Activated CD4-positive, alpha-beta T cell treated with anti-CD3 and anti-CD28 coated beads, Interleukin-10, Interleukin-2, amounts not matched to agents 100 ng/mL and 50 ng/mL, durations not matched to agents 16 hours and 8 hours (primary cell): ENCODE measurements around the gene PERM1.
"Not testable (repeated sequence)": the region's sequence is repeated elsewhere in the genome, so short reads cannot be mapped to it uniquely, and the experiment has no call there.

ENCODE experiments used
- DNase-seq: peaks from one replicate; pipeline ENCODE4 v3.0.0-alpha.2; 2020

The PERM1 gene

DNA sequence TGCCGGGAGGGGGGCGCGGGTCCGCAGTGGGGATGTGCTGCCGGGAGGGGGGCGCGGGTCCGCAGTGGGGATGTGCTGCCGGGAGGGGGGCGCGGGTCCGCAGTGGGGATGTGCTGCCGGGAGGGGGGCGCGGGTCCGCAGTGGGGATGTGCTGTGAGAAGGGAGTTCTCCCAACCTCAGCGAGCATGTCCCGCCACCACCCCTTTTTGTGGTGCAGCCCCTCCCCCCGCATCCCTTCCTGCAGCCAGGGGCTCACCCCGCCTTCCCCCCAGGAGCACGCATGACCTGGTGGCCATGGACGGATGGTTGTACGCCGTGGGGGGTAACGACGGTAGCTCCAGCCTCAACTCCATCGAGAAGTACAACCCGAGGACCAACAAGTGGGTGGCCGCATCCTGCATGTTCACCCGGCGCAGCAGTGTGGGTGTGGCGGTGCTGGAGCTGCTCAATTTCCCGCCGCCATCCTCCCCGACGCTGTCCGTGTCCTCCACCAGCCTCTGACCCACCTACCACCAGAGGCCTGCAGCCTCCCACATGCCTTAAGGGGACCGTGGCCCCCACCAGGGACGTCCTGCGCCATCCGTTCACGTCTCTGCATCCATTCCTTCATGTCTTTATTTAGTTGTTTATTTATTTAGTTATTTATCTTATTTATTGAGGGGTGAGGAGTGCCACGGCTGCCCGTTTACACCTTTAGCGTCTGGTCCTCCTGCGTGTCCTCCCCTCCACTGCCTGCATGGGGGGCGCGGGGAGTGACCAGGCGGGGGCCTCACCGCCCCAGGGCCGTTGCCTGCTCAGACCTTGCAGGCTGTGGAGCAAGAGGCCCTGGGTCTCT is 17.0 kb downstream of the PERM1 start:
- no peak for DNase-seq

DNA sequence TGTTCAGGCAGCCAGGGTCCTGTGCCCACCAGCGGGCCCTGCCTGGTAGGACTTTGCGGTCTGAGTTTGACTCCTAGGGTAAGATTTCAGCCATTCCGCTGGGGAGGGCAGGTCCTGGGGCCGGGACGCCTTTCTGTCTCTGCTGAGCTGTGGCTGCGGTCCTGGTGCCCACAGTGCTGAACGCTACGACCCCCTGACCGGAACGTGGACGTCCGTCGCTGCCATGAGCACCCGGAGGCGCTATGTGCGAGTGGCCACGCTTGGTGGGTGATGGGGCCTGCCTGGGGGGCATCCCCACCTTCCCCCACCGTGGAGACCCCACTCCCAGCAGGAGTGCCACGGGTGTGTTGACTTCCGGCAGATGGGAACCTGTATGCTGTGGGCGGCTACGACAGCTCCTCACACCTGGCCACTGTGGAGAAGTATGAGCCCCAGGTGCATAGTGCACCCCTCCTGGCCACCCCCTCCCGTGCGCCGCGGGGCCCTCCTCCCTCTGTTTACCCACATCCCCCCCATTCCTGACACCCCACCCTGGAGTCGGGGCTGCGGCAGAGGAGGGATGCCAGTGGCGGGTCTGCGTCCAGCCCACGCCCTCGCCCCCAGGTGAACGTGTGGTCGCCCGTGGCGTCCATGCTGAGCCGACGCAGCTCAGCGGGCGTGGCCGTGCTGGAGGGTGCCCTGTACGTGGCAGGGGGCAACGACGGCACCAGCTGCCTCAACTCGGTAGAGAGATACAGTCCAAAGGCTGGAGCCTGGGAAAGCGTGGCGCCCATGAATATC is 18.0 kb downstream of the PERM1 start:
- no peak for DNase-seq

- no peak for DNase-seq
Measured at GRCh38 chr1:963301-963651, 18.6 kb downstream of the PERM1 start.

DNA sequence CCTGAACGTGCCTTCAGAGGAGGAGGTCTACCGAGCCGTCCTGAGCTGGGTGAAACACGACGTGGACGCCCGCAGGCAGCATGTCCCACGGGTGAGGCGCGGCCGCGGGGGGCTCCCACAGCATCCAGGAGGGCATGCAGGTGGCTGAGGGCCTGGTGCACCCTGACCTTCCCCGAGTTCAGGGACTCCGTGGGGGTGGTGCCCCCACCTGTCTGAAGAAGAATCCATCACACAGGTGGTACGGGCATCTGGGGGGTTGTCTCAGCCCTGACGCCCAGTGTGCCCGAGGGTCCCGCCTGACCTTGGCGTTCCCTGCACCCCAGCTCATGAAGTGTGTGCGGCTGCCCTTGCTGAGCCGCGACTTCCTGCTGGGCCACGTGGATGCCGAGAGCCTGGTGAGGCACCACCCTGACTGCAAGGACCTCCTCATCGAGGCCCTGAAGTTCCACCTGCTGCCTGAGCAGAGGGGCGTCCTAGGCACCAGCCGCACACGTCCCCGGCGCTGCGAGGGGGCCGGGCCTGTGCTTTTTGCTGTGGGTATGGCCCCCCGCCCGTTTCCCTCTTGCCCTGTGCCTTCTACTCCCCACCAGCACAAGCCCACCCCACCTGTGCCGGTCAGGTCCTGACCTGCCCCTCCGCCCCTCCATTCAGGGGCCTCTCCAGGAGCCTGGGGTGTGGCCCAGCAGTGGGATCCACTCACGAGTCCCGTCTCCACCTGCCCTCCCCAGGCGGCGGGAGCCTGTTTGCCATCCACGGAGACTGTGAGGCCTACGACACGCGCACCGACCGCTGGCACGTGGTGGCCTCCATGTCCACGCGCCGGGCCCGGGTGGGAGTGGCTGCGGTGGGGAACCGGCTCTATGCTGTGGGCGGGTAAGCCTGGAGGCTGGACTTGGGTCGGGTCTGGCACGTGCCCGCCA is 19.3 kb downstream of the PERM1 start:
- DNase-seq, result no peak

GRCh38 chr1:961132-961669 is 20.7 kb downstream of the PERM1 start:
- no peak for DNase-seq

DNA sequence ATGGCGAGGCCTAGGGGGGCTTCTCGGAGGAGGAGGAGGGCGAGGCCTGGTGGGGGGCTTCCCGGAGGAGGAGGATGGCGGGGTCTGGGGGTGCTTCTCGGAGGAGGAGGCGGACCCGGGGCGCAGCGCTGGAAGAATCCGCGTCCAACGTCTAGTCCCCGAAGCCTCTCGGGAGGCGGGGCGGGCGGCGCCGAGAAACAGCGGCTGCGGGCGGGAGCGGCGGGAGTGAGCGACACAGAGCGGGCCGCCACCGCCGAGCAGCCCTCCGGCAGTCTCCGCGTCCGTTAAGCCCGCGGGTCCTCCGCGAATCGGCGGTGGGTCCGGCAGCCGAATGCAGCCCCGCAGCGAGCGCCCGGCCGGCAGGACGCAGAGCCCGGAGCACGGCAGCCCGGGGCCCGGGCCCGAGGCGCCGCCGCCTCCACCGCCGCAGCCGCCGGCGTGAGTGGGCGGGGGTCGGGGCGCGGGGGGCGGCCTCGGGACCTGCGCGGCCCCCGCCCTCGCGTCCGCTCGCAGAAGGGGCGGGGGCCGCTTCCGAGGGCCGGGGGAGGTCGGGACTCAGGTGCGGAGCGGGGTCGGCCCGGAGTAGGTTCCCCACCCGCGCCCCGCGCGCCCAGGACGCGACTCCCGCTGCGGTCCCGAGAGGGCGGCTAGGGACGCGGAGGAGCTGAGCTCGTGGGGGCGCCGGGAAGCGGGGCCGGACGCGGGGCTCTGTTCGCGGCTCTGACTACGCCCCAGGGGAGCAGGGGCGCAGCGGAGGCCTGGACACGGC is 21.3 kb downstream of the PERM1 start, which contains the start of gene KLHL17:
TSS of gene KLHL17 (plus strand) at position 222 of the 769 bp plus-strand sequence. CDS start at position 332, 110 bp downstream.
- DNase-seq, result peak; percentile 88

DNA sequence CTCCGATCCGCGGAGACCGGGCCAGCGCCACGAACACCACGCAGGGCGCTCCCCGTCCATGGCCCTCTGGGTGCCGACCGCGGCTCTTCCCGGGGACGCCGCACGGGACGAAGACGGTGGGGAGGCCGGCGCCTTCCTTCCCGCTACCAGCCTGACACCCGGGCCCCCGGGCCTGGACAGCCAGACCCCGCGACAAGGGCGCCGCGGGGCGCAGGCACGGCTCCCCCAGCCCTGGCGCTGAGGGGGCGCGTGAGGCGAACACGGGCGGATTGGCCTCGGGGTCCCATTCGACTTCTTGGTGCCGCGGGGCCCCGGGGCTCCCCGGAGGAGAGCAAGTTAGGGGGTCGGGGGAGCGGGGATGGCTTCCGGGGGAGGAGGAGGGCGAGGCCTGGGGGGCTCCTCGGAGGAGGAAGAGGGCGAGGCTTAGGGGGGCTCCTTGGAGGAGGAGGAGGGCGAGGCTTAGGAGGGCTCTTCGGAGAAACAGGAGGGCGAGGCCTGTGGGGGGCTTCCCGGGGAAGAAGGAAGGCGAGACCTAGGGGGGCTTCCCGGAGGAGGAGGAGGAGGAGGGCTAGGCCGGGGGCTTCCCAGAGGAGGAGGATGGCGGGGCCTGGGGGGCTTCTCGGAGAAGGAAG is 22.0 kb downstream of the PERM1 start:
- no peak for DNase-seq

- peak; percentile 97 for DNase-seq
Measured at GRCh38 chr1:958823-959730, 22.8 kb downstream of the PERM1 start, which contains the start of gene NOC2L. Gene NOC2L, minus strand, starts transcription at chr1:959256. Its CDS starts 16 bp downstream, at chr1:959240.

- DNase-seq, result no peak
Measured at GRCh38 chr1:956636-957035, 25.3 kb downstream of the PERM1 start.

DNA sequence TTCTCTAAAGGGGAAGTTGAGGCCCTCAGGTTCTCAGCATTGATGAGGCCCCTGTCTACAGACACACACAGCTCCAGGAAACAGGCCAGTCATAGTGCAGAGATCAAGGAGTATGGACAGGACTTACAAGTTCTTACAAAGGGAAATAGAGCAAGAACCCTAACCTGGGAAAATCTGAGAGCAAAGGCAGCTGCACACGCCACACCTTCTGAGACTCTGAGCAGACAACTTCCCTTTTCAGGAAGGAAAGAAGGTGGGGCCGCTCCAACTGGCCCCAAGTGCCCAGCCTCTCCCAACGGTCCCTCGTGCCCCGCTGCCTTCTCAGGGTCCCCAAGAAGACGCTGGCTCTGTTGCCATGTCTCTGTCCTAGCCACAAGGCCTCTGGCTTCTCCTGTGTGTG is 26.4 kb downstream of the PERM1 start:
- no peak for DNase-seq

GRCh38 chr1:954927-955326 is 27.0 kb downstream of the PERM1 start:
- DNase-seq, result no peak

DNA sequence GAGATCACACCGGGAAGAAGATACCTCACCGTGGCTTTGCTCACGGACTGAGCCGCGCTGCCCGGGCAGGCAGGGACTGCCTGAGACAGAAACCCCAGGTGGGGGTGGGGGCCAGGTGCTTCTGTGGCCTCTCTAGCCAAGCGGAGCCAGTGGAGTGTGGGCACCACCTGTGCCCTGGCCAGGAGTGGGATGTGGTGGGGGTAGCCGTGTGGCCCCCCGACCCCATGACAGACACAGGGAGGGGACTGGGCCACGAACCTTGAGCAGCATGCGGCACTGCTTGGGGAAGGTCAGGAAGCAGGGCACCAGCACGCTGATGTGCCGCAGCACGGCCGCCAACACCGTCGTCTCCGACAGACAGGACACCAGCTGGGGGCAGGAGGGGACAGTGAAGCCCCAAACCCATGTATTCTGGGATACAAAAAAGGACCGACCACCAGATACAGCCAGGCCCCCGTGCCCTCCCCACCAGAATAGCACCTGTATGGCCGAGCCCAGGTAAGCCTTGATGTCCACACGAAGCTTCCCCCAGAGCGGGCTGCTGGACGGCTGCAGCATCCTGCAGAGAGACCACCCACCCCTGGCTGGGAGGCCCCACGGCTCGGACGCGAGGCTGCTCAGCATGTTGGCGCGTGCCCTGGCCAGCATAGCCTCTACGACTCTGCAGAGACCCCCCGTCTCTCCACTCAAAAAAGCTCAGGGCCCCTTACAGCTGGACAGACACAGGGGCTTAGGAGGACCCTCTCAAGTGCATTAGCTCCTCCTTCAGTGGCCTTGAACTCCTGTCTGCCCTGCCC is 28.2 kb downstream of the PERM1 start:
- no peak for DNase-seq

GRCh38 chr1:952603-953002 is 29.3 kb downstream of the PERM1 start:
- DNase-seq, result no peak

DNA sequence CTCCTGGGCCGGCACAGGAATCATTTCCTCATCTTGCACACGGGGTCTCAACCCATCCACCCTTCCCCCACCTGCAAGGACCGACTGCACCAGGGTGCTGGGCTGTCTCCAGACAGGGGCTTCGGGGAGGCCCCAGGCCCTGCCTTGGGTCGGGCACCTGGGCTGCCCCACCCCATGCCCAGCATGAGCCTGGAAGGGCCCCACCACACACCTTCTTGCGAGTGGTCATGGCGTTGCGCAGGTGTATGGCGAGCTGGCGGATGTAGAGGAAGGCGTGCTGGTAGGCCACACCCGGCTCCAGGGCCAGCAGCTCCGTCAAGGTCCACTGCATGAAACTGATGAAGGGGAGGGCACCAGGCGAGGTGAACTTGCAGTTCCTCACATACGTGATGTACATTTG is 29.7 kb downstream of the PERM1 start:
- no peak for DNase-seq

- no peak for DNase-seq
Measured at GRCh38 chr1:951364-951763, 30.5 kb downstream of the PERM1 start.

DNA sequence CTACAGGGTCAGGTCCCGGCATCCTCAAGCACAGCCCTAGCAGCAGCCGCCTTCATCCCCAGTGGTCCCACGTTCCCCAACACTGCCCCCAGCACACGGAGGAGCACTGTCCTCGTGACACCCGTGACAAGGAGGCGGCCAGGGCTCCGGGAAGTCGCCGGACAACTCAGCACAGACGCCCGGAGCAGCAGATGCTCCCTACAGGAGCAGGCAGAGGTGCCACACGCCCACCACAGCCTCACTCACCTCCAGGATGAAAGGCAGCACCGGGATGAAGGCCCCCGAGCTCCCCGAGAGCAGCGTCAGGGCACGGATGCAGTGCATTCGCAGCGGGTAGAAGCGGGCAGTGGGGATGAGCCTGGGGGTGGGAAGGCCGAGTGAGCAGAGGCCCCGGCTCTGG is 31.0 kb downstream of the PERM1 start:
- no peak for DNase-seq

DNA sequence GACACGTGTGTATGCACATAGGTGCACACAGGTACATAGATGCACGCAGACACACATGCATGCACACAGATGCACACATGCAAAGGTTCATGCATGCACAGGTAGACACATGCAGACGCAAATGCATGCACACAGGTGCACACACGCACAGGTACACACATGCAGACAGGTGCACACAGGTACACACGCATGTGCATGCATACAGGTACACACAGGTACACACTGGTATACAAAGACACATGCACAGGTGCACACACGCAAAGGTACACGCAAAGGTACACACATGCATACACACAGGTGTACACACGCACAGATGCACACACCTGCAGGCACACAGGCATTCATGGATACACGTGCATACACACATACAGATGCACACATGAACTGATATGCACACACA is 31.6 kb downstream of the PERM1 start:
- no peak for DNase-seq

- no peak for DNase-seq
Measured at GRCh38 chr1:947958-948357, 33.9 kb downstream of the PERM1 start.

DNA sequence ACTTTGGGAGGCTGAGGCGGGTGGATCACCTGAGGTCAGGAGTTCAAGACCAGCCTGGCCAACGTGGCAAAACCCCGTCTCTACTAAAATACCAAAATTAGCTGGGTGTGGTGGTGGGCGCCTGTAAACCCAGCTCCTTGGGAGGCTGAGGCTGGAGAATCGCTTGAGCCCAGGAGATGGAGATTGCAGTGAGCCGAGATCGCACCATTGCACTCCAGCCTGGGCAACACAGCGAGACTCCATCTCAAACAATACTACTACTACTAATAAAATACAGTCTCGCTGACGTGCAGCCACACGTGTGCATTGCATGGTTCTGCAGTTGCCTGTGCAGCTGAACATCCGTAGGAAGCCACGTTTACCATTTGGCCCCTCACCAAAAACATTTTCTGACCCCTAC is 35.1 kb downstream of the PERM1 start:
- not testable (repeated sequence) for DNase-seq
